Measurements from ENCODE around the gene GANC. TPM values are rescaled to one million over a fixed set of nuclear protein-coding genes. Genes with fewer than 3 reads are reported as not detected.

The GANC gene
- polyA plus RNA-seq, 1 donor from 2014 or later: 48.0 TPM

- H3K9me3 Mint-ChIP-seq: no peaks in the 10 kb centered on the region
- peak overlapping the region in 1 of 3 donors; percentile 46 for H3K27ac Mint-ChIP-seq
- no peaks in the 10 kb centered on the region for H3K4me1 Mint-ChIP-seq
- H3K36me3 Mint-ChIP-seq: peaks cover 11% of the 10 kb centered on the region
- H3K4me3 Mint-ChIP-seq: no peak overlapping the region
- H3K27me3 Mint-ChIP-seq: no peaks in the 10 kb centered on the region
Observed at GRCh38 chr15:42345504-42345903, 72.5 kb downstream of the GANC start.

GRCh38 chr15:42348083-42348482 is 75.1 kb downstream of the GANC start:
- Mint-ChIP-seq H3K27me3 (no peaks in the 10 kb centered on the region), H3K36me3 (peaks cover 13% of the 10 kb centered on the region), H3K4me1 (no peaks in the 10 kb centered on the region), H3K9me3 (no peaks in the 10 kb centered on the region), H3K4me3 (no peak overlapping the region), H3K27ac (no peak overlapping the region)

GRCh38 chr15:42349186-42349585 is 76.2 kb downstream of the GANC start:
- Mint-ChIP-seq H3K27ac (no peak overlapping the region), H3K4me3 (no peak overlapping the region), H3K4me1 (no peaks in the 10 kb centered on the region), H3K27me3 (no peaks in the 10 kb centered on the region), H3K36me3 (peaks cover 15% of the 10 kb centered on the region), H3K9me3 (no peaks in the 10 kb centered on the region)

GRCh38 chr15:42352401-42352800 is 79.4 kb downstream of the GANC start:
- Mint-ChIP-seq H3K9me3 (no peaks in the 10 kb centered on the region), H3K4me3 (no peak overlapping the region), H3K27ac (no peak overlapping the region), H3K36me3 (peaks cover 16% of the 10 kb centered on the region), H3K27me3 (no peaks in the 10 kb centered on the region), H3K4me1 (no peaks in the 10 kb centered on the region)

GRCh38 chr15:42353061-42353460 is 80.1 kb downstream of the GANC start:
- no peaks in the 10 kb centered on the region for H3K27me3 Mint-ChIP-seq
- H3K27ac Mint-ChIP-seq: no peak overlapping the region
- H3K9me3 Mint-ChIP-seq: no peaks in the 10 kb centered on the region
- peaks cover 16% of the 10 kb centered on the region for H3K36me3 Mint-ChIP-seq
- H3K4me3 Mint-ChIP-seq: no peak overlapping the region
- no peaks in the 10 kb centered on the region for H3K4me1 Mint-ChIP-seq

GRCh38 chr15:42354824-42355223 is 81.8 kb downstream of the GANC start:
- H3K27ac Mint-ChIP-seq: no peak overlapping the region
- H3K36me3 Mint-ChIP-seq: peaks cover 12% of the 10 kb centered on the region
- no peaks in the 10 kb centered on the region for H3K27me3 Mint-ChIP-seq
- no peaks in the 10 kb centered on the region for H3K9me3 Mint-ChIP-seq
- H3K4me3 Mint-ChIP-seq: no peak overlapping the region
- H3K4me1 Mint-ChIP-seq: no peaks in the 10 kb centered on the region

GRCh38 chr15:42355291-42355690 is 82.3 kb downstream of the GANC start:
- no peak overlapping the region for H3K4me3 Mint-ChIP-seq
- no peaks in the 10 kb centered on the region for H3K27me3 Mint-ChIP-seq
- H3K9me3 Mint-ChIP-seq: no peaks in the 10 kb centered on the region
- H3K4me1 Mint-ChIP-seq: no peaks in the 10 kb centered on the region
- peaks cover 10% of the 10 kb centered on the region for H3K36me3 Mint-ChIP-seq
- no peak overlapping the region for H3K27ac Mint-ChIP-seq

GRCh38 chr15:42356851-42357250 is 83.8 kb downstream of the GANC start:
- Mint-ChIP-seq H3K4me3 (no peak overlapping the region), H3K27ac (no peak overlapping the region), H3K9me3 (no peaks in the 10 kb centered on the region), H3K27me3 (no peaks in the 10 kb centered on the region), H3K36me3 (peaks cover 10% of the 10 kb centered on the region), H3K4me1 (no peaks in the 10 kb centered on the region)

- Mint-ChIP-seq H3K27ac (no peak overlapping the region), H3K4me3 (no peak overlapping the region), H3K4me1 (no peaks in the 10 kb centered on the region), H3K27me3 (no peaks in the 10 kb centered on the region), H3K36me3 (peaks cover 7% of the 10 kb centered on the region), H3K9me3 (no peaks in the 10 kb centered on the region)
Observed at GRCh38 chr15:42358141-42358540, 85.1 kb downstream of the GANC start.

GRCh38 chr15:42359249-42359648 is 86.2 kb downstream of the GANC start, which contains the start of gene CAPN3:
CAPN3 (plus strand) TSS chr15:42359501; CDS start chr15:42359806, 305 bp downstream.
- no peaks in the 10 kb centered on the region for H3K27me3 Mint-ChIP-seq
- no peak within 1 kb of the TSS for H3K27ac Mint-ChIP-seq
- no peaks in the 10 kb centered on the region for H3K4me1 Mint-ChIP-seq
- no peak within 1 kb of the TSS for H3K4me3 Mint-ChIP-seq
- no peaks in the 10 kb centered on the region for H3K9me3 Mint-ChIP-seq
- peaks cover 5% of the 10 kb centered on the region for H3K36me3 Mint-ChIP-seq

- no peaks in the 10 kb centered on the region for H3K4me1 Mint-ChIP-seq
- H3K36me3 Mint-ChIP-seq: peaks cover 4% of the 10 kb centered on the region
- no peak overlapping the region for H3K4me3 Mint-ChIP-seq
- H3K27ac Mint-ChIP-seq: no peak overlapping the region
- H3K9me3 Mint-ChIP-seq: no peaks in the 10 kb centered on the region
- H3K27me3 Mint-ChIP-seq: no peaks in the 10 kb centered on the region
Observed at GRCh38 chr15:42359985-42360384, 87.0 kb downstream of the GANC start.

GRCh38 chr15:42360535-42361112 is 87.6 kb downstream of the GANC start:
- H3K27ac Mint-ChIP-seq: no peak overlapping the region
- H3K36me3 Mint-ChIP-seq: peaks cover 4% of the 10 kb centered on the region
- H3K27me3 Mint-ChIP-seq: no peaks in the 10 kb centered on the region
- H3K9me3 Mint-ChIP-seq: no peaks in the 10 kb centered on the region
- H3K4me1 Mint-ChIP-seq: no peaks in the 10 kb centered on the region
- H3K4me3 Mint-ChIP-seq: no peak overlapping the region

GRCh38 chr15:42363487-42363886 is 90.5 kb downstream of the GANC start:
- Mint-ChIP-seq H3K4me3 (no peak overlapping the region), H3K27ac (no peak overlapping the region), H3K27me3 (no peaks in the 10 kb centered on the region), H3K9me3 (no peaks in the 10 kb centered on the region), H3K36me3 (peaks cover 4% of the 10 kb centered on the region), H3K4me1 (no peaks in the 10 kb centered on the region)

GRCh38 chr15:42363942-42364341 is 90.9 kb downstream of the GANC start:
- Mint-ChIP-seq H3K4me1 (no peaks in the 10 kb centered on the region), H3K36me3 (peaks cover 6% of the 10 kb centered on the region), H3K27ac (no peak overlapping the region), H3K4me3 (no peak overlapping the region), H3K27me3 (no peaks in the 10 kb centered on the region), H3K9me3 (no peaks in the 10 kb centered on the region)

GRCh38 chr15:42364529-42364928 is 91.5 kb downstream of the GANC start:
- H3K27me3 Mint-ChIP-seq: no peaks in the 10 kb centered on the region
- H3K9me3 Mint-ChIP-seq: no peaks in the 10 kb centered on the region
- H3K4me1 Mint-ChIP-seq: no peaks in the 10 kb centered on the region
- H3K4me3 Mint-ChIP-seq: no peak overlapping the region
- H3K36me3 Mint-ChIP-seq: peaks cover 7% of the 10 kb centered on the region
- no peak overlapping the region for H3K27ac Mint-ChIP-seq

- peaks cover 7% of the 10 kb centered on the region for H3K36me3 Mint-ChIP-seq
- no peaks in the 10 kb centered on the region for H3K27me3 Mint-ChIP-seq
- H3K4me1 Mint-ChIP-seq: no peaks in the 10 kb centered on the region
- no peaks in the 10 kb centered on the region for H3K9me3 Mint-ChIP-seq
- H3K27ac Mint-ChIP-seq: no peak overlapping the region
- H3K4me3 Mint-ChIP-seq: no peak overlapping the region
Observed at GRCh38 chr15:42365921-42366550, 93.0 kb downstream of the GANC start.
